HG03439 (cell line): ENCODE measurements around the gene CTXN1.
"Not testable (repeated sequence)": the region's sequence is repeated elsewhere in the genome, so short reads cannot be mapped to it uniquely, and the experiment has no call there.

Source experiments
- ATAC-seq: cut with Tn5 transposase; IDR thresholded peaks from one replicate; pipeline ENCODE4 v1.9.1; 2021; ENCODE audit warnings: mild to moderate bottlenecking, moderate library complexity; ENCODE audit not compliant: unreplicated experiment

CTXN1 gene

GRCh38 chr19:7926021-7926726, at the start of gene CTXN1:
Gene CTXN1, minus strand, starts transcription at chr19:7926135. Its CDS starts 597 bp downstream, at chr19:7925538.
- ATAC-seq = no peak

- no peak for ATAC-seq
Measured at GRCh38 chr19:7975037-7975436, 49.1 kb upstream of the CTXN1 start.

- no peak for ATAC-seq
Measured at GRCh38 chr19:7973883-7974282, 47.9 kb upstream of the CTXN1 start.

- no peak for ATAC-seq
Measured at GRCh38 chr19:7971553-7972520, 45.9 kb upstream of the CTXN1 start.

GRCh38 chr19:7970716-7971448, 44.9 kb upstream of the CTXN1 start:
- ATAC-seq = no peak

- no peak for ATAC-seq
Measured at GRCh38 chr19:7969555-7969939, 43.6 kb upstream of the CTXN1 start.

GRCh38 chr19:7968796-7969554, 43.0 kb upstream of the CTXN1 start:
- ATAC-seq = no peak

GRCh38 chr19:7968008-7968795, 42.3 kb upstream of the CTXN1 start:
- no peak for ATAC-seq

- no peak for ATAC-seq
Measured at GRCh38 chr19:7965921-7966665, 40.2 kb upstream of the CTXN1 start.

GRCh38 chr19:7965259-7965841, 39.4 kb upstream of the CTXN1 start:
- no peak for ATAC-seq

GRCh38 chr19:7963566-7963965, 37.6 kb upstream of the CTXN1 start:
- ATAC-seq = no peak

GRCh38 chr19:7962644-7963268, 36.8 kb upstream of the CTXN1 start:
- ATAC-seq = no peak

- ATAC-seq = no peak
Measured at GRCh38 chr19:7961920-7962626, 36.1 kb upstream of the CTXN1 start.

GRCh38 chr19:7961082-7961481, 35.1 kb upstream of the CTXN1 start:
- ATAC-seq = not testable (repeated sequence)

- ATAC-seq = no peak
Measured at GRCh38 chr19:7959211-7959610, 33.3 kb upstream of the CTXN1 start.

GRCh38 chr19:7955696-7956095, 29.8 kb upstream of the CTXN1 start:
- no peak for ATAC-seq

GRCh38 chr19:7953576-7953975, 27.6 kb upstream of the CTXN1 start:
- no peak for ATAC-seq

GRCh38 chr19:7953060-7953459, 27.1 kb upstream of the CTXN1 start:
- ATAC-seq = no peak
